ENCODE measurements around the gene ASB15. TPM values are rescaled to one million over a fixed set of nuclear protein-coding genes. Genes with fewer than 3 reads are reported as not detected.

ASB15 gene
- total RNA-seq, 1 donor, result not detected

GRCh38 chr7:123622660-123623386 lies 21.2 kb downstream of the ASB15 start:
- no peak for TF ChIP-seq CTCF (IDR thresholded peaks at IDR 0.05; ENCODE audit: insufficient read depth, low read length)
- H3K4me3 ChIP-seq (ENCODE audit: low read depth, low read length), result no peak overlapping the region
- DNase-seq (ENCODE audit: low read depth), result no peak

GRCh38 chr7:123624527-123625183 lies 23.0 kb downstream of the ASB15 start:
- TF ChIP-seq CTCF (IDR thresholded peaks at IDR 0.05; ENCODE audit: insufficient read depth, low read length), result peak; percentile 44
- DNase-seq (ENCODE audit: low read depth), result no peak
- no peak overlapping the region for H3K4me3 ChIP-seq (ENCODE audit: low read depth, low read length)

- TF ChIP-seq CTCF (IDR thresholded peaks at IDR 0.05; ENCODE audit: insufficient read depth, low read length), result no peak
- peak; percentile 46 for DNase-seq (ENCODE audit: low read depth)
- no peak overlapping the region for H3K4me3 ChIP-seq (ENCODE audit: low read depth, low read length)
Measured at GRCh38 chr7:123625254-123625653, 23.6 kb downstream of the ASB15 start.

- DNase-seq (ENCODE audit: low read depth), result no peak
- H3K4me3 ChIP-seq (ENCODE audit: low read depth, low read length), result no peak overlapping the region
- no peak for TF ChIP-seq CTCF (IDR thresholded peaks at IDR 0.05; ENCODE audit: insufficient read depth, low read length)
Measured at GRCh38 chr7:123627851-123628250, 26.2 kb downstream of the ASB15 start.

- DNase-seq (ENCODE audit: low read depth), result no peak
- TF ChIP-seq CTCF (IDR thresholded peaks at IDR 0.05; ENCODE audit: insufficient read depth, low read length), result no peak
- H3K4me3 ChIP-seq (ENCODE audit: low read depth, low read length), result no peak overlapping the region
Measured at GRCh38 chr7:123628829-123629228, 27.2 kb downstream of the ASB15 start.

- no peak overlapping the region for H3K4me3 ChIP-seq (ENCODE audit: low read depth, low read length)
- TF ChIP-seq CTCF (IDR thresholded peaks at IDR 0.05; ENCODE audit: insufficient read depth, low read length), result no peak
- DNase-seq (ENCODE audit: low read depth), result no peak
Measured at GRCh38 chr7:123629281-123629680, 27.7 kb downstream of the ASB15 start.

Measured in fibroblast of the aortic adventitia (primary cell).